Measurements from ENCODE around the gene CCDC144A.
A peak's percentile ranks its signal among the peaks of the same experiment; 100 is the strongest.
"Not testable (repeated sequence)": the region's sequence is repeated elsewhere in the genome, so short reads cannot be mapped to it uniquely, and the experiment has no call there.

CCDC144A gene, protein sequence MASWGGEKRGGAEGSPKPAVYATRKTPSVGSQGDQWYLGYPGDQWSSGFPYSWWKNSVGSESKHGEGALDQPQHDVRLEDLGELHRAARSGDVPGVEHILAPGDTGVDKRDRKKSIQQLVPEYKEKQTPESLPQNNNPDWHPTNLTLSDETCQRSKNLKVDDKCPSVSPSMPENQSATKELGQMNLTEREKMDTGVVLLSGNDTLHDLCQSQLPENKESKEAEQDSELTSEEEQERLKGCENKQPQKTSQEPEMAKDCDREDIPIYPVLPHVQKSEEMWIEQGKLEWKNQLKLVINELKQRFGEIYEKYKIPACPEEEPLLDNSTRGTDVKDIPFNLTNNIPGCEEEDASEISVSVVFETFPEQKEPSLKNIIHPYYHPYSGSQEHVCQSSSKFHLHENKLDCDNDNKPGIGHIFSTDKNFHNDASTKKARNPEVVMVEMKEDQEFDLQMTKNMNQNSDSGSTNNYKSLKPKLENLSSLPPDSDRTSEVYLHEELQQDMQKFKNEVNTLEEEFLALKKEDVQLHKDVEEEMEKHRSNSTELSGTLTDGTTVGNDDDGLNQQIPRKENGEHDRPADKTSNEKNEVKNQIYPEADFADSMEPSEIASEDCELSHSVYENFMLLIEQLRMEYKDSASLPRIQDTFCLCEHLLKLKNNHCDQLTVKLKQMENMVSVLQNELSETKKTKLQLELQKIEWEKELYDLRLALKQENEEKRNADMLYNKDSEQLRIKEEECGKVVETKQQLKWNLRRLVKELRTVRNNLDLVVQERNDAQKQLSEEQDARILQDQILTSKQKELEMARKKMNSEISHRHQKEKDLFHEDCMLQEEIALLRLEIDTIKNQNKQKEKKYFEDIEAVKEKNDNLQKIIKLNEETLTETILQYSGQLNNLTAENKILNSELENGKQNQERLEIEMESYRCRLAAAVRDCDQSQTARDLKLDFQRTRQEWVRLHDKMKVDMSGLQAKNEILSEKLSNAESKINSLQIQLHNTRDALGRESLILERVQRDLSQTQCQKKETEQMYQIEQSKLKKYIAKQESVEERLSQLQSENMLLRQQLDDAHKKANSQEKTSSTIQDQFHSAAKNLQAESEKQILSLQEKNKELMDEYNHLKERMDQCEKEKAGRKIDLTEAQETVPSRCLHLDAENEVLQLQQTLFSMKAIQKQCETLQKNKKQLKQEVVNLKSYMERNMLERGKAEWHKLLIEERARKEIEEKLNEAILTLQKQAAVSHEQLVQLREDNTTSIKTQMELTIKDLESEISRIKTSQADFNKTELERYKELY (N-terminal part only)

DNA sequence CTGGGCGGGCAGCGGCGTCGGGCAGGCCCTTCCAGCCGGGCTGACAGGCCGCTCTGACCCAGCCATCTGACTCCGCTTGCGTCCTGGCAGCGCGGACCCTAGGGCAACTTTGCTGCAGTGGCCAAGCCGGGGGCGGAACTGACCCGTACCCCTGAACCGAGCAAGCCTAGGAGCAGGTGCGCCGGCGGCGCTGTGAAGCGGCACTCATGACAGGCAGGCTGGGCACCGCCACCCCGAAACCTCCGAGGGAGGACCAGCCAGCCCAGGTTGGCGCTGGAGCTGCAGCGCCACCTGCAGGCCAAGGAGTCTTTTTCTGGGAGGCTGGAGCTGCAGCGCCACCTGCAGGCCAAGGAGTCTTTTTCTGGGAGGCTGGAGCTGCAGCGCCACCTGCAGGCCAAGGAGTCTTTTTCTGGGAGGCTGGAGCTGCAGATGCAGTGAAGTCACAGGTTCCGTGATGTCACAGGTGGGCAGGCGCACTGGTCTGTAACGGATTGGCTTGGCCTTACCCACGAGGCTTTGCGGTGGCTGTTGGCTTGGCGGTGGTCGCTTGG, at the start of gene CCDC144A:
TSS of gene CCDC144A (plus strand) at position 511 of the 551 bp plus-strand sequence. CDS start 160 bp downstream, outside the sequence.
- not testable (repeated sequence) for H3K36me3 ChIP-seq (ENCODE audit: insufficient read depth, low read length); H3K27me3 ChIP-seq (ENCODE audit: insufficient read depth, low read length); H3K4me3 ChIP-seq (ENCODE audit: low read depth, low read length); H3K27ac ChIP-seq (ENCODE audit: low read depth, low read length); H3K4me1 ChIP-seq (ENCODE audit: control insufficient read depth, insufficient read depth, low read length, unreplicated experiment); H3K79me2 ChIP-seq (ENCODE audit: control insufficient read depth, insufficient read depth, low read length, unreplicated experiment); H2AFZ ChIP-seq (ENCODE audit: low read length, unreplicated experiment)

DNA sequence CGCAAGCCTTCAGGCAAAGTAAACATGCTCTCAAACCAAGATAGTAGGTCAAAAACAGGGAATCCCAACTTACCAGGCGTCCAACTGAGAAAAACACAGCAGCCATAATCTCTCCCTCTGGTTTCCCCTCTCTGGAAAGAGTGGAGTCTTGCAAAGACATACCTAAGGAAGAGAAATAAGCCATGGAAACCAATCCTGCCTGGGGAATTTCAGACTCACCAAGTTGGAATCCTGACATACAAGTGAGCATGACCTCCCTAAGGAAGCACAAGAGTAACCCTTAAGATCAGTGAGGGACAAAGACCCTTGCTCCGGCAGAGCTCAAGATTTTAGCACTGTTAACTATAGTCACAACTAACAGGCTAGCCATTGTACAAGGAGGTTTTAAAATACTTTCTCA, 40.5 kb upstream of the CCDC144A start:
- Histone ChIP-seq H3K27me3 (ENCODE audit: insufficient read depth, low read length) (no peaks in the 10 kb centered on the region), H3K36me3 (ENCODE audit: insufficient read depth, low read length) (peaks cover 20% of the 10 kb centered on the region), H3K27ac (ENCODE audit: low read depth, low read length) (no peak overlapping the region), H3K4me1 (ENCODE audit: control insufficient read depth, insufficient read depth, low read length, unreplicated experiment) (peaks cover 6% of the 10 kb centered on the region), H2AFZ (ENCODE audit: low read length, unreplicated experiment) (no peak overlapping the region), H3K79me2 (ENCODE audit: control insufficient read depth, insufficient read depth, low read length, unreplicated experiment) (peaks cover 10% of the 10 kb centered on the region), H3K4me3 (ENCODE audit: low read depth, low read length) (no peak overlapping the region)

DNA sequence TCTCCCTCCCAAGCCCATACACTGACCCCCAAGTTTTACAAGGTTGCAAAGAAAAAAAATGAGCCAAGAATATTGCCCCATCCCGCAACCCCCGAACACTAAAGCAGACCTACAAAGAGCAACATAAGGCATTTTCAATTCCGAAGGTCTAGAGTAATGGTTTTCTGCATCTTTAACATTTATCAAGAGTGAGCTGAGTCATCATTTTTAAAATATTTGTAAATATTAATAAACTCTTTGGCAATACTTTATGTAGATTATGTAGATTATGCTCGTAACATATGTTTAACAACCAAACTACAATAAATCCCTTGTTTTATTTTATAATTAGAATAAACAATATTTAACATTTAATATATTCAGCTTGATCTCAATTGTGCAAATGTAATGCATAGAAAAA, 37.8 kb upstream of the CCDC144A start:
- Histone ChIP-seq H3K4me1 (ENCODE audit: control insufficient read depth, insufficient read depth, low read length, unreplicated experiment) (peaks cover 6% of the 10 kb centered on the region), H3K79me2 (ENCODE audit: control insufficient read depth, insufficient read depth, low read length, unreplicated experiment) (peaks cover 10% of the 10 kb centered on the region), H2AFZ (ENCODE audit: low read length, unreplicated experiment) (no peak overlapping the region), H3K27ac (ENCODE audit: low read depth, low read length) (no peak overlapping the region), H3K27me3 (ENCODE audit: insufficient read depth, low read length) (peaks cover 8% of the 10 kb centered on the region; the same call in 1 of the 2 replicates), H3K4me3 (ENCODE audit: low read depth, low read length) (peak overlapping the region; percentile 88), H3K36me3 (ENCODE audit: insufficient read depth, low read length) (peaks cover 15% of the 10 kb centered on the region)

DNA sequence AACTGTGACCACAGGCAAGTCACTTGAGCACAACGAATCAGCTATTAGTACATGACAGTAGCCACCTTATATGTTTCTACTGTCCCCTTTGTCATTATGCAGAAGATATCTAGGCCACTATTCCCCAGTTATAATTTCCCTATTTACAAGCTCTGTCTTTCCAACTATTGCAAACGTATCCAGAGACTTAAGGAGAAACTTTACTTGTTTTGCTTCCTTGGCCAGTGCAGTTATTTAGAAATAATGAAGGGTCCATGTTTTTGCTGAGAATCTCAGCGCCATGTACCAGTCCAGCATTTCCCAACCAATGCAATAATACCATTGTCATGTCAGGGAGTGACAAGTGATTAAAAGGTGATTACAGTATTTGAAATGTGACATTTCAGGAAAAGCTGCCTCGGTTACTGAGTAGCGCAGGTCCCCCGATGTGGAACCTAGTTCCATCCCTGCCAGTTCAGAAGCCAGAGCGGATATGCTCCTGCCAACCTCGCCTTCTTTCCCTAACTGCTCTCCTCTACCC, 37.1 kb upstream of the CCDC144A start:
- peaks cover 8% of the 10 kb centered on the region; the same call in 1 of the 2 replicates for H3K27me3 ChIP-seq (ENCODE audit: insufficient read depth, low read length)
- H3K4me3 ChIP-seq (ENCODE audit: low read depth, low read length): peak overlapping the region; percentile 88
- H3K79me2 ChIP-seq (ENCODE audit: control insufficient read depth, insufficient read depth, low read length, unreplicated experiment): peaks cover 10% of the 10 kb centered on the region
- peak overlapping the region; percentile 94 for H2AFZ ChIP-seq (ENCODE audit: low read length, unreplicated experiment)
- H3K36me3 ChIP-seq (ENCODE audit: insufficient read depth, low read length): peaks cover 12% of the 10 kb centered on the region
- H3K27ac ChIP-seq (ENCODE audit: low read depth, low read length): peak overlapping the region; percentile 62
- peaks cover 6% of the 10 kb centered on the region for H3K4me1 ChIP-seq (ENCODE audit: control insufficient read depth, insufficient read depth, low read length, unreplicated experiment)

DNA sequence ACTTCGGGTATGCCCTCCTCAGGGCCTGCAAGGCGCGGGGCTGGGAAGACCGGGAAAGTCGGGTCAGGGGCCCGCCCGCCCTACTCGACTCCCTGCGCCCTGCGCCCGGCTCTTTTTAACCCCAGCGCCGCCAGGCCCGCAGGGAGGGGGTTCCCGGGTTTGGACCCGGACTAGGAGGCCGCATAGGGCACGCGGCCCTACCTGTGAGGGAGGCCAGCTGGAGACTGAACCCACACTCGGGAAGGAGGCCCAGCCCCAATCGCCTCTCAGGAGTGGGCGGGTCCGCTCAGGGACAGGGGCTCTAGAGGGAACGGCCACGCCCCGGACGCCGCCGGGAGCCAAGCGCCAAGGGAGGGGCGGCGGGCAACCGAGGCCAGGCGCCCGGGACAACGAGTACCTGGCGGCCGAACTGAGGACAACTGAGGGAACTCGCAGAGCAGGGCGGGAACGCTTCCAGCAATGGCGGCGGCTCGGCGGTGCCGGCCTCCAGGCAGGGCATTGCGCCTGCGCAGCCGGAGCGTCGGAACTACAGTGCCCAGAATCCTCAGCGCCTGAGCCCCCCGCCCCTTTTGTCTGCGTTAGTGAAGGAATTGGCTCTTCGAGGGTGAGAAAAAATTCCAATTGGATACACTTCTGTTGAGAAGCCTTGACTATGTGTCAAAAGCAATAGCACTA, 36.5 kb upstream of the CCDC144A start, which contains the start of gene ZNF624:
TSS of gene ZNF624 (minus strand) at position 484 of the 675 bp plus-strand sequence.
- peak within 1 kb of the TSS; percentile 94 for H2AFZ ChIP-seq (ENCODE audit: low read length, unreplicated experiment)
- H3K79me2 ChIP-seq (ENCODE audit: control insufficient read depth, insufficient read depth, low read length, unreplicated experiment): peaks cover 10% of the 10 kb centered on the region
- H3K27me3 ChIP-seq (ENCODE audit: insufficient read depth, low read length): peaks cover 8% of the 10 kb centered on the region; the same call in 1 of the 2 replicates
- peaks cover 6% of the 10 kb centered on the region for H3K4me1 ChIP-seq (ENCODE audit: control insufficient read depth, insufficient read depth, low read length, unreplicated experiment)
- H3K27ac ChIP-seq (ENCODE audit: low read depth, low read length): peak within 1 kb of the TSS; percentile 62
- H3K36me3 ChIP-seq (ENCODE audit: insufficient read depth, low read length): peaks cover 12% of the 10 kb centered on the region
- H3K4me3 ChIP-seq (ENCODE audit: low read depth, low read length): peak within 1 kb of the TSS; percentile 88

DNA sequence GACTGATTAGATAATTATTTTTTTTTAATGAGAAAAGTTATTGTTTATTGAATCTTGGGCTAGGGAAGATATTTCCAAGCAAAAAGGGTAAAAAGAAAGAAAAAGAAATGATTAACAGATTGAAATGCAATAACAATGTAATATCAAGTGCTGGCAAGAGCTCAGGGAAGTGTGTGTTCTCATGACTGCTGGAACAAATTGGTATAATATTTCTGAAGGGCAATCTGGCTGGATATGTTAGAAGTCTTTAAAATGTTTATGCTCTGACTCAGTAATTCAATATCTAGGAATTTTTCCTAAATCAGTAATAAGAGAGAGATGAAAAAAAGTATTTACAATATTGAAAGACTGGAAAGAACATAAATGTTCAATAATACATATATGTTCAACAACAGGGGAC, 28.8 kb upstream of the CCDC144A start:
- no peak overlapping the region for H3K4me3 ChIP-seq (ENCODE audit: low read depth, low read length)
- no peak overlapping the region for H2AFZ ChIP-seq (ENCODE audit: low read length, unreplicated experiment)
- H3K27ac ChIP-seq (ENCODE audit: low read depth, low read length): no peak overlapping the region
- H3K79me2 ChIP-seq (ENCODE audit: control insufficient read depth, insufficient read depth, low read length, unreplicated experiment): no peaks in the 10 kb centered on the region
- H3K36me3 ChIP-seq (ENCODE audit: insufficient read depth, low read length): no peaks in the 10 kb centered on the region
- peaks cover 8% of the 10 kb centered on the region for H3K4me1 ChIP-seq (ENCODE audit: control insufficient read depth, insufficient read depth, low read length, unreplicated experiment)
- no peaks in the 10 kb centered on the region for H3K27me3 ChIP-seq (ENCODE audit: insufficient read depth, low read length)

DNA sequence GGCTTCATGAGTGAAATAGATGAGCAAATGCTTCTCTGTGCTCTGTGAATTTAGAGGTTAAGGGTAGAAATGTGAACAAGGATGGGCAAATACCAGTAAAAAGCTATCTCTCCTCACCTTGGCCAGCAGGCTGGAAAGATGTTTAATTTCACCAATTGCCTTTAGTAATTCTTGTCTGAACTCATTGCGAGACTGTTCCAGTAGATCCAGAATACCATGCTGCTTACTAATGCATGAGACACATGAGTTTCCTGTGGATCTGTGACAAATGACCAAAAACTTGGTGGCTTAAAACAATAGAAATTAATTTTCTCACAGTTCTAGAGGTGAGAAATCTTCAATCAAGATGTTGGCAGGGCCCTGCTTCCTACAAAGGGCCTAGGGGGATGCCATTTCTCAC, 27.1 kb upstream of the CCDC144A start:
- H3K27ac ChIP-seq (ENCODE audit: low read depth, low read length): no peak overlapping the region
- no peaks in the 10 kb centered on the region for H3K79me2 ChIP-seq (ENCODE audit: control insufficient read depth, insufficient read depth, low read length, unreplicated experiment)
- H3K4me3 ChIP-seq (ENCODE audit: low read depth, low read length): no peak overlapping the region
- no peaks in the 10 kb centered on the region for H3K36me3 ChIP-seq (ENCODE audit: insufficient read depth, low read length)
- H3K4me1 ChIP-seq (ENCODE audit: control insufficient read depth, insufficient read depth, low read length, unreplicated experiment): peaks cover 8% of the 10 kb centered on the region
- no peak overlapping the region for H2AFZ ChIP-seq (ENCODE audit: low read length, unreplicated experiment)
- no peaks in the 10 kb centered on the region for H3K27me3 ChIP-seq (ENCODE audit: insufficient read depth, low read length)

DNA sequence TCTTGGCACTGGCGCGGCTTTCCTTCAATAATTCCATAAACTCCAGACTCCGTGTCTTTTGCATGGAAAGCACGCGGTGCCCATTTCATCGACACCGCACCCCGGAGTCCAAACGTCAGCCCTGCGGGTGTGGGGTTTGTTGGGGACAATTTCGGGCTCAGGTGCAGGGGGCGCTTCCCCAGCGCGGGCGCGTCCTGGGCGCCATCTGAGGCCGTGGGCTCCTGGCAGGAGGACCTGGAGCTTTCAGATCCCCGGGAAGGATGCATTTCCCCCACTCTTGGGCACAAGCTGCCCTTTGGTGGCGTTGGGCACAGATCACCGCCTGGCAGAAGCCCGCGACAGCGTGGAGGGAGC, 23.5 kb upstream of the CCDC144A start:
- not testable (repeated sequence) for H3K36me3 ChIP-seq (ENCODE audit: insufficient read depth, low read length); H3K27ac ChIP-seq (ENCODE audit: low read depth, low read length); H3K27me3 ChIP-seq (ENCODE audit: insufficient read depth, low read length); H3K79me2 ChIP-seq (ENCODE audit: control insufficient read depth, insufficient read depth, low read length, unreplicated experiment); H3K4me1 ChIP-seq (ENCODE audit: control insufficient read depth, insufficient read depth, low read length, unreplicated experiment)
- H3K4me3 ChIP-seq (ENCODE audit: low read depth, low read length): peak overlapping the region; percentile 72
- H2AFZ ChIP-seq (ENCODE audit: low read length, unreplicated experiment): peak overlapping the region; percentile 56

DNA sequence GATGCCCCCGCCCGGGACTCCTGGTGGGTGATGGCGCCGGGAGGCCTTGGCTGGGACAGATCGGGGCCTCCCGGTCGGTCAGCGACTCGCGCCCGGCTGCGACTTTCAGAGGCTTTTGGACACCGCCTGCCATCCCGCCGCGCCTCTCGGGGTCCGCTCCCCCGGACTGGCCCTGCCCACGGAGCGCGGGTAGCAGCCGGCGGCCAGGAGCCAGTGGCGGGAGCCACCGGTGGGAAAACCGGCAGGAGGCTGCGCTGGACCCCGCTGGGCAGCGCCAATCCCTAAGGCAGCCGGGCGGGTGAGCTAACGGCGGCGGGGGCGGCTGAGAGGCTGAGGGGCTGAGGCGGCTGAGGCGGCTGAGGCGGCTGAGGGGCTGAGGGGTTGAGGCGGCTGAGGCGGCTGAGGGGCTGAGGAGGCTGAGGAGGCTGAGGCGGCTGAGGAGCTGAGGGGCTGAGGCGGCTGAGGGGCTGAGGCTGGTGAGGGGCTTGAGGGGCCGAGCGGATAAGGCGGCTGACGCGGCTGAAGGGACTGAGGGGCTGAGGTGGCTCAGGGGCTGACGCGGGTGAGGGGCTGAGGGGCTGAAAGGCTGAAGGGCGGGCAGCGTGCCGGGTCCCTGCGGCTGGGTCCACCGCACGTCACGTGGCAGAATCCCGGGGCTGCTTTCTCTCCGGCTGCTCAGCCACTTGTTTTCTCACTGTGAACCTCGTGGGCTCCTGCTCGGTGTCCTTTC, 23.0 kb upstream of the CCDC144A start:
- Histone ChIP-seq H2AFZ (ENCODE audit: low read length, unreplicated experiment) (peak overlapping the region; percentile 56), H3K4me3 (ENCODE audit: low read depth, low read length) (peak overlapping the region; percentile 72)
- not testable (repeated sequence) for H3K4me1 ChIP-seq (ENCODE audit: control insufficient read depth, insufficient read depth, low read length, unreplicated experiment); H3K27me3 ChIP-seq (ENCODE audit: insufficient read depth, low read length); H3K36me3 ChIP-seq (ENCODE audit: insufficient read depth, low read length); H3K27ac ChIP-seq (ENCODE audit: low read depth, low read length); H3K79me2 ChIP-seq (ENCODE audit: control insufficient read depth, insufficient read depth, low read length, unreplicated experiment)
